Neural cell (in vitro differentiated cells): ENCODE data around the gene SDK1. TPM values are rescaled to one million over a fixed set of nuclear protein-coding genes. Genes with fewer than 3 reads are reported as not detected.

Source experiments
- H2AFZ ChIP-seq: fragments of 200-600, 300-800 bp; sonication (generic), shearing (Covaris generic); 2 replicates; pipeline ENCODE4 v1.6.0; 2014; ENCODE audit warnings: low read depth, mild to moderate bottlenecking, antibody characterized with exemption, low read length, moderate library complexity
- H3F3A ChIP-seq: fragments of 200-600 bp; shearing (Covaris generic); 2 replicates; pipeline ENCODE4 v1.6.1; 2016; ENCODE audit warnings: mild to moderate bottlenecking, moderate library complexity, mixed read lengths, antibody characterized with exemption, low read length; ENCODE audit not compliant: insufficient read depth, poor library complexity, severe bottlenecking
- H3K27ac ChIP-seq: fragments of 200-600, 300-800 bp; sonication (generic), shearing (Covaris generic); 2 replicates; pipeline ENCODE4 v1.5.1; 2014; ENCODE audit warnings: mild to moderate bottlenecking, low read length, moderate library complexity
- H3K27me3 ChIP-seq: fragments of 300-800, 200-600 bp; sonication (generic), shearing (Covaris generic); 2 replicates; pipeline ENCODE4 v1.6.0; 2014; ENCODE audit warnings: mild to moderate bottlenecking, low read depth, low read length, moderate library complexity; ENCODE audit not compliant: insufficient read depth
- H3K36me3 ChIP-seq: fragments of 300-800, 200-600 bp; sonication (generic), shearing (Covaris generic); 2 replicates; pipeline ENCODE4 v1.5.1; 2014; ENCODE audit warnings: mild to moderate bottlenecking, antibody characterized with exemption, low read length, moderate library complexity; ENCODE audit not compliant: insufficient read depth
- H3K4me2 ChIP-seq: fragments of 300-800, 200-600 bp; sonication (generic), shearing (Covaris generic); 2 replicates; pipeline ENCODE4 v1.6.0; 2014; ENCODE audit warnings: mild to moderate bottlenecking, low read length
- H3K4me3 ChIP-seq: fragments of 300-800, 200-600 bp; sonication (generic), shearing (Covaris generic); 2 replicates; pipeline ENCODE4 v1.5.1; 2014; ENCODE audit warnings: mild to moderate bottlenecking, low read length, moderate library complexity
- H3K79me2 ChIP-seq: fragments of 200-600 bp; shearing (Covaris generic); replicated peaks from 2 replicates; pipeline ENCODE4 v1.6.0; 2014; ENCODE audit warnings: mild to moderate bottlenecking, low read length, moderate library complexity; ENCODE audit not compliant: insufficient read depth
- H3K9ac ChIP-seq: fragments of 300-800, 200-600 bp; sonication (generic), shearing (Covaris generic); 2 replicates; pipeline ENCODE4 v1.6.1; 2016; ENCODE audit warnings: mild to moderate bottlenecking, low read length, mixed read lengths
- H3K9me2 ChIP-seq: fragments of 200-600 bp; shearing (Covaris generic); 2 replicates; pipeline ENCODE4 v1.6.1; 2016; ENCODE audit warnings: mild to moderate bottlenecking, low read length, mixed read lengths; ENCODE audit not compliant: insufficient read depth
- H3K9me3 ChIP-seq: fragments of 200-600, 300-800 bp; sonication (generic), shearing (Covaris generic); 2 replicates; pipeline ENCODE4 v1.6.1; 2016; ENCODE audit warnings: mild to moderate bottlenecking, mixed run types, low read length, moderate library complexity, mixed read lengths
- H4K20me1 ChIP-seq: fragments of 200-600 bp; shearing (Covaris generic); 2 replicates; pipeline ENCODE4 v1.6.1; 2016; ENCODE audit warnings: mild to moderate bottlenecking, mixed run types; ENCODE audit not compliant: insufficient read depth
- EP300 ChIP-seq: fragments of 450-650 bp; conservative IDR thresholded peaks from 2 replicates; pipeline ENCODE4 v1.6.1; 2014; ENCODE audit warnings: antibody characterized with exemption, mild to moderate bottlenecking, moderate library complexity; ENCODE audit not compliant: poor library complexity, severe bottlenecking
- EZH2 ChIP-seq: fragments of 200-600, 300-800 bp; shearing (Covaris generic), sonication (generic); IDR thresholded peaks from 2 replicates; pipeline ENCODE4 v1.6.1; 2014; ENCODE audit warnings: antibody characterized with exemption, low read length, borderline replicate concordance, mild to moderate bottlenecking; ENCODE audit not compliant: insufficient read depth, poor library complexity, severe bottlenecking
- MXI1 ChIP-seq: fragments of 450-650 bp; conservative IDR thresholded peaks from 2 replicates; pipeline ENCODE4 v1.6.1; 2014; ENCODE audit warnings: antibody characterized with exemption, mild to moderate bottlenecking; ENCODE audit not compliant: poor library complexity, severe bottlenecking
- POLR2AphosphoS5 ChIP-seq: IDR thresholded peaks from 2 replicates; pipeline ENCODE4 v1.6.1; 2012
- RAD21 ChIP-seq: fragments of 450-650 bp; conservative IDR thresholded peaks from 2 replicates; pipeline ENCODE4 v1.6.1; 2014; ENCODE audit warnings: antibody characterized with exemption, mild to moderate bottlenecking, moderate library complexity
- SMC3 ChIP-seq: fragments of 450-650 bp; conservative IDR thresholded peaks from 2 replicates; pipeline ENCODE4 v1.6.1; 2014; ENCODE audit warnings: antibody characterized with exemption, mild to moderate bottlenecking, moderate library complexity; ENCODE audit not compliant: poor library complexity
- TAF1 ChIP-seq: IDR thresholded peaks from 2 replicates; pipeline ENCODE4 v1.6.1; 2012; ENCODE audit warnings: low read depth
- polyA plus RNA-seq: library from polyadenylated mRNA; depleted of rRNA; stranded (reverse); fragments of >200 nt; gene quantifications from 2 replicates; pipeline ENCODE4 v1.2.3, GENCODE V29; 2014
- TF ChIP-seq, protein P1 (sequence below): fragments of 450-650 bp; IDR thresholded peaks from 2 replicates; pipeline ENCODE4 v1.5.1; 2014; ENCODE audit warnings: antibody characterized with exemption, mild to moderate bottlenecking, moderate library complexity; ENCODE audit not compliant: poor library complexity, severe bottlenecking
- TF ChIP-seq, protein P2 (sequence below): IDR thresholded peaks from 2 replicates; pipeline ENCODE4 v1.6.1; 2012; ENCODE audit warnings: borderline replicate concordance

SDK1 gene
- polyA plus RNA-seq, 1 donor from 2014 or later, result 2.7 TPM

DNA sequence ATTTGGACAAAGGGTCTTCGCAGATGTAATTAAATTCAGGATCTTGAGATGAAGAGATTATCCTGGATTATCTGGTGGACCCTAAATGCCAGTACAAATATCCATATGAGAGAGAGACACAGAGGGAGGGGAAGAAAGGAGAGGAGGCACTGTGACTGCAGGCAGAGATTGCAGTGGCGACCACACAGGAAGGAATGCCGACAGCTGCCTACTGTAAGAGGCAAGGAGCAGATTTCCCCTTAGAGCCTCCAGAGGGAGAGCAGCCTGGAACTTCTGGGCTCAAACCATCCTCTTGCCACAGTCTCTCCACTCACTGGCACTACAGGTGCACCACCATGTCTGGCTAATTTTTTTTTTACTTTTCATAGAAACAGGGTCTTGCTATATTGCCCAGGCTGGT lies 152.3 kb downstream of the SDK1 start:
- Histone ChIP-seq H3K27me3 (no peaks in the 10 kb centered on the region), H4K20me1 (no peaks in the 10 kb centered on the region), H2AFZ (no peak overlapping the region), H3K9ac (no peak overlapping the region), H3K9me3 (no peaks in the 10 kb centered on the region), H3K9me2 (no peaks in the 10 kb centered on the region), H3K36me3 (no peaks in the 10 kb centered on the region), H3K4me2 (no peak overlapping the region), H3K27ac (no peak overlapping the region), H3K79me2 (no peaks in the 10 kb centered on the region), H3K4me3 (no peak overlapping the region), H3F3A (no peaks in the 10 kb centered on the region)
- TF ChIP-seq MXI1 (no peak), POLR2AphosphoS5 (no peak), TAF1 (no peak), RAD21 (no peak), EP300 (no peak), EZH2 (no peak), SMC3 (no peak)
- TF ChIP-seq, protein P1, sequence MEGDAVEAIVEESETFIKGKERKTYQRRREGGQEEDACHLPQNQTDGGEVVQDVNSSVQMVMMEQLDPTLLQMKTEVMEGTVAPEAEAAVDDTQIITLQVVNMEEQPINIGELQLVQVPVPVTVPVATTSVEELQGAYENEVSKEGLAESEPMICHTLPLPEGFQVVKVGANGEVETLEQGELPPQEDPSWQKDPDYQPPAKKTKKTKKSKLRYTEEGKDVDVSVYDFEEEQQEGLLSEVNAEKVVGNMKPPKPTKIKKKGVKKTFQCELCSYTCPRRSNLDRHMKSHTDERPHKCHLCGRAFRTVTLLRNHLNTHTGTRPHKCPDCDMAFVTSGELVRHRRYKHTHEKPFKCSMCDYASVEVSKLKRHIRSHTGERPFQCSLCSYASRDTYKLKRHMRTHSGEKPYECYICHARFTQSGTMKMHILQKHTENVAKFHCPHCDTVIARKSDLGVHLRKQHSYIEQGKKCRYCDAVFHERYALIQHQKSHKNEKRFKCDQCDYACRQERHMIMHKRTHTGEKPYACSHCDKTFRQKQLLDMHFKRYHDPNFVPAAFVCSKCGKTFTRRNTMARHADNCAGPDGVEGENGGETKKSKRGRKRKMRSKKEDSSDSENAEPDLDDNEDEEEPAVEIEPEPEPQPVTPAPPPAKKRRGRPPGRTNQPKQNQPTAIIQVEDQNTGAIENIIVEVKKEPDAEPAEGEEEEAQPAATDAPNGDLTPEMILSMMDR, result no peak
- TF ChIP-seq, protein P2, sequence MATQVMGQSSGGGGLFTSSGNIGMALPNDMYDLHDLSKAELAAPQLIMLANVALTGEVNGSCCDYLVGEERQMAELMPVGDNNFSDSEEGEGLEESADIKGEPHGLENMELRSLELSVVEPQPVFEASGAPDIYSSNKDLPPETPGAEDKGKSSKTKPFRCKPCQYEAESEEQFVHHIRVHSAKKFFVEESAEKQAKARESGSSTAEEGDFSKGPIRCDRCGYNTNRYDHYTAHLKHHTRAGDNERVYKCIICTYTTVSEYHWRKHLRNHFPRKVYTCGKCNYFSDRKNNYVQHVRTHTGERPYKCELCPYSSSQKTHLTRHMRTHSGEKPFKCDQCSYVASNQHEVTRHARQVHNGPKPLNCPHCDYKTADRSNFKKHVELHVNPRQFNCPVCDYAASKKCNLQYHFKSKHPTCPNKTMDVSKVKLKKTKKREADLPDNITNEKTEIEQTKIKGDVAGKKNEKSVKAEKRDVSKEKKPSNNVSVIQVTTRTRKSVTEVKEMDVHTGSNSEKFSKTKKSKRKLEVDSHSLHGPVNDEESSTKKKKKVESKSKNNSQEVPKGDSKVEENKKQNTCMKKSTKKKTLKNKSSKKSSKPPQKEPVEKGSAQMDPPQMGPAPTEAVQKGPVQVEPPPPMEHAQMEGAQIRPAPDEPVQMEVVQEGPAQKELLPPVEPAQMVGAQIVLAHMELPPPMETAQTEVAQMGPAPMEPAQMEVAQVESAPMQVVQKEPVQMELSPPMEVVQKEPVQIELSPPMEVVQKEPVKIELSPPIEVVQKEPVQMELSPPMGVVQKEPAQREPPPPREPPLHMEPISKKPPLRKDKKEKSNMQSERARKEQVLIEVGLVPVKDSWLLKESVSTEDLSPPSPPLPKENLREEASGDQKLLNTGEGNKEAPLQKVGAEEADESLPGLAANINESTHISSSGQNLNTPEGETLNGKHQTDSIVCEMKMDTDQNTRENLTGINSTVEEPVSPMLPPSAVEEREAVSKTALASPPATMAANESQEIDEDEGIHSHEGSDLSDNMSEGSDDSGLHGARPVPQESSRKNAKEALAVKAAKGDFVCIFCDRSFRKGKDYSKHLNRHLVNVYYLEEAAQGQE, result no peak

DNA sequence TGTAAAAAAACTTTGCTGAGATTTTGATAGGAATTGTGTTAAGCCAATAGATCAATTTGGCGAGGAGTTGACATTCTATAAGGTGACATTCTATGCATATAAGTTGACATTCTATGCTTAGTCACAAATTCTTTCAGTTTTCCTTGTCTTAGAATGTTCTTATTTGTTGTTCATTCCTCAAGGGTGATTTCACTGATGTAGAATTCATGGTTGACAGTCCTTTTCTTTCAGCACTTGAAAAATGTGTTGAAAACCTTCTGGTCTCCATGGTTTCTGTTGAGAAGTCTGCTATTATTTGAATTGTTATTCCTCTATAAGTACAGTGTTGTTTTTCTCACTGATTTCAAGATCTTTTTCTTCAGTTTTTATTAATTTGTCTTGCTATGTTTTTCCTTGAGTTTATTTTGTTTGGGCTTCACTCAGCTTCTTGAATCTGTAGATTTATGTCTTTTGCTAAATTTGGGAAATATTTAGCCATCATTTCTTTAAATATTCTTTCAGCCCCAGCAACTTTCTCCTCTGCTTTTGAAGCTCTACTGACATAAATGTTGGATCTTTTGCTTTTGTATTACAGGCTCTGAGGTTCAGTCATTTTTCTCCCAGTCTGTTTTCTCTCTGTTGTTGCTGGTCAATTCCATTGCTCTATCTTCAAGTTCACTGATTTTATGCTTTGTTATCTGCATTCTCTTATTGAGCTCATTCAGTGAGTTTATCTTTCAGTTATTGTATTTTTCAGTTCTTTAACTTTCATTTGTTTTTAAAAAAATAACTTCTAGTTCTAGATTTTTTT lies 154.9 kb downstream of the SDK1 start:
- Histone ChIP-seq H3K36me3 (no peaks in the 10 kb centered on the region), H3K9me3 (no peaks in the 10 kb centered on the region), H3K9ac (no peak overlapping the region), H3K9me2 (no peaks in the 10 kb centered on the region), H3K27ac (no peak overlapping the region), H3F3A (no peaks in the 10 kb centered on the region), H3K4me3 (no peak overlapping the region), H3K4me2 (no peak overlapping the region), H2AFZ (no peak overlapping the region), H3K79me2 (no peaks in the 10 kb centered on the region), H4K20me1 (no peaks in the 10 kb centered on the region), H3K27me3 (no peaks in the 10 kb centered on the region)
- TF ChIP-seq TAF1, result no peak
- no peak for TF ChIP-seq POLR2AphosphoS5
- TF ChIP-seq RAD21, result no peak
- TF ChIP-seq, protein P2, result no peak
- TF ChIP-seq, protein P1, result no peak
- TF ChIP-seq MXI1, result no peak
- no peak for TF ChIP-seq EP300
- TF ChIP-seq SMC3, result no peak
- TF ChIP-seq EZH2, result no peak
